ENCODE measurements around the gene RPP30. TPM values are rescaled to one million over a fixed set of nuclear protein-coding genes. Genes with fewer than 3 reads are reported as not detected.
"Not testable (repeated sequence)": the region's sequence is repeated elsewhere in the genome, so short reads cannot be mapped to it uniquely, and the experiment has no call there.

Gene RPP30
- total RNA-seq, 1 experiment from 2014 or later: 32.4 TPM

- Histone ChIP-seq H3K79me2 (ENCODE audit: low read depth) (no peaks in the 10 kb centered on the region), H3K27me3 (ENCODE audit: insufficient read depth, low read depth) (no peaks in the 10 kb centered on the region), H3K4me1 (replicated peaks; ENCODE audit: insufficient read depth) (no peaks in the 10 kb centered on the region), H3K27ac (no peak overlapping the region), H4K20me1 (ENCODE audit: insufficient read depth) (no peaks in the 10 kb centered on the region), H2AFZ (no peak overlapping the region), H3K9me3 (ENCODE audit: insufficient read depth, low read depth) (no peaks in the 10 kb centered on the region), H3K36me3 (ENCODE audit: low read depth) (no peaks in the 10 kb centered on the region), H3K9me2 (ENCODE audit: insufficient read depth) (no peaks in the 10 kb centered on the region), H3K4me3 (no peak overlapping the region), H3K4me2 (no peak overlapping the region), H3F3A (ENCODE audit: insufficient read depth, low read depth) (no peaks in the 10 kb centered on the region)
- ChIA-PET POLR2A (ENCODE audit: unreplicated experiment) (no interaction called here), CTCF (no interaction called here)
- TF ChIP-seq EZH2 (IDR thresholded peaks at IDR 0.05; ENCODE audit: low read depth): no peak
- no peak for TF ChIP-seq CTCF (conservative IDR thresholded peaks at IDR 0.05)
- intact Hi-C loops (cut with micrococcal nuclease; ENCODE audit: unreplicated experiment): loop anchor here (10.0 kb wide), 1 partner anchor 676 kb away; no protein-coding TSS in a partner anchor
- no peak for DNase-seq
- BruUV-seq (replicated peaks): no TSS peak
Observed at GRCh38 chr10:90939116-90939515, 67.3 kb downstream of the RPP30 start.

GRCh38 chr10:90939648-90940047 is 67.9 kb downstream of the RPP30 start:
- TF ChIP-seq EZH2 (IDR thresholded peaks at IDR 0.05; ENCODE audit: low read depth) (no peak), CTCF (conservative IDR thresholded peaks at IDR 0.05) (no peak)
- H3K79me2 ChIP-seq (ENCODE audit: low read depth): no peaks in the 10 kb centered on the region
- H3K9me3 ChIP-seq (ENCODE audit: insufficient read depth, low read depth): no peaks in the 10 kb centered on the region
- no peaks in the 10 kb centered on the region for H3F3A ChIP-seq (ENCODE audit: insufficient read depth, low read depth)
- no peak overlapping the region for H3K27ac ChIP-seq
- H3K9me2 ChIP-seq (ENCODE audit: insufficient read depth): no peaks in the 10 kb centered on the region
- no peaks in the 10 kb centered on the region for H4K20me1 ChIP-seq (ENCODE audit: insufficient read depth)
- no peak overlapping the region for H3K4me2 ChIP-seq
- H3K4me3 ChIP-seq: no peak overlapping the region
- ChIA-PET CTCF (interaction anchor here (0.6 kb wide), 1 partner anchor 255 kb away, joined by 3 read pairs; no protein-coding TSS in a partner anchor), POLR2A (ENCODE audit: unreplicated experiment) (no interaction called here)
- no peak overlapping the region for H2AFZ ChIP-seq
- intact Hi-C loops (cut with micrococcal nuclease; ENCODE audit: unreplicated experiment): loop anchor here (10.0 kb wide), 1 partner anchor 675 kb away; no protein-coding TSS in a partner anchor
- H3K4me1 ChIP-seq (replicated peaks; ENCODE audit: insufficient read depth): no peaks in the 10 kb centered on the region
- DNase-seq: no peak
- no TSS peak for BruUV-seq (replicated peaks)
- H3K27me3 ChIP-seq (ENCODE audit: insufficient read depth, low read depth): no peaks in the 10 kb centered on the region
- H3K36me3 ChIP-seq (ENCODE audit: low read depth): no peaks in the 10 kb centered on the region

GRCh38 chr10:90942980-90943379 is 71.2 kb downstream of the RPP30 start:
- CTCF ChIA-PET: interaction anchor here (0.6 kb wide), 1 partner anchor 147 kb away, joined by 3 read pairs; no protein-coding TSS in a partner anchor
- H3K36me3 ChIP-seq (ENCODE audit: low read depth); H3K4me2 ChIP-seq; H3K4me1 ChIP-seq (replicated peaks; ENCODE audit: insufficient read depth); DNase-seq; H3K79me2 ChIP-seq (ENCODE audit: low read depth); H3K27ac ChIP-seq; H2AFZ ChIP-seq; H3K27me3 ChIP-seq (ENCODE audit: insufficient read depth, low read depth); intact Hi-C loops (cut with micrococcal nuclease; ENCODE audit: unreplicated experiment); H3K9me3 ChIP-seq (ENCODE audit: insufficient read depth, low read depth); BruUV-seq (replicated peaks); POLR2A ChIA-PET (ENCODE audit: unreplicated experiment); H3F3A ChIP-seq (ENCODE audit: insufficient read depth, low read depth); H3K9me2 ChIP-seq (ENCODE audit: insufficient read depth); H4K20me1 ChIP-seq (ENCODE audit: insufficient read depth); H3K4me3 ChIP-seq: not testable (repeated sequence)

GRCh38 chr10:90944749-90945148 is 73.0 kb downstream of the RPP30 start:
- H3K36me3 ChIP-seq (ENCODE audit: low read depth): no peaks in the 10 kb centered on the region
- no peak for TF ChIP-seq EZH2 (IDR thresholded peaks at IDR 0.05; ENCODE audit: low read depth)
- TF ChIP-seq CTCF (conservative IDR thresholded peaks at IDR 0.05): no peak
- no peaks in the 10 kb centered on the region for H3K4me1 ChIP-seq (replicated peaks; ENCODE audit: insufficient read depth)
- BruUV-seq (replicated peaks): no TSS peak
- no peaks in the 10 kb centered on the region for H3K27me3 ChIP-seq (ENCODE audit: insufficient read depth, low read depth)
- no peaks in the 10 kb centered on the region for H3K79me2 ChIP-seq (ENCODE audit: low read depth)
- no peaks in the 10 kb centered on the region for H3K9me2 ChIP-seq (ENCODE audit: insufficient read depth)
- no peak for DNase-seq
- ChIA-PET POLR2A (ENCODE audit: unreplicated experiment) (no interaction called here), CTCF (no interaction called here)
- H3F3A ChIP-seq (ENCODE audit: insufficient read depth, low read depth): no peaks in the 10 kb centered on the region
- intact Hi-C loops (cut with micrococcal nuclease; ENCODE audit: unreplicated experiment): no loop called here
- no peaks in the 10 kb centered on the region for H4K20me1 ChIP-seq (ENCODE audit: insufficient read depth)
- H3K9me3 ChIP-seq (ENCODE audit: insufficient read depth, low read depth): no peaks in the 10 kb centered on the region
- H2AFZ ChIP-seq: no peak overlapping the region
- H3K27ac ChIP-seq: no peak overlapping the region
- no peak overlapping the region for H3K4me3 ChIP-seq
- no peak overlapping the region for H3K4me2 ChIP-seq

All from PC-9 (cell line).